Stimulated activated CD4-positive, alpha-beta T cell treated with anti-CD3 and anti-CD28 coated beads, Interleukin-12 subunit alpha, Interleukin-12 subunit beta, amount 100 ng/mL, for 24 hours (primary cell): Measurements from ENCODE around the gene SMYD3.
"Not testable (repeated sequence)": the region's sequence is repeated elsewhere in the genome, so short reads cannot be mapped to it uniquely, and the experiment has no call there.

Experiments
- DNase-seq, 2 experiments: peaks; one replicate each; pipeline ENCODE4 v3.0.0-alpha.2; 2020; ENCODE audit warnings: low read depth in 2 of 2

SMYD3 gene

GRCh38 chr1:245772325-245772724 lies 734.8 kb downstream of the SMYD3 start:
- no peak for DNase-seq

GRCh38 chr1:245771511-245772281 lies 735.4 kb downstream of the SMYD3 start:
- no peak for DNase-seq

GRCh38 chr1:245770156-245770555 lies 736.9 kb downstream of the SMYD3 start:
- DNase-seq: no peak

GRCh38 chr1:245768596-245768995 lies 738.5 kb downstream of the SMYD3 start:
- no peak for DNase-seq

GRCh38 chr1:245765230-245766000 lies 741.7 kb downstream of the SMYD3 start:
- DNase-seq: no peak

GRCh38 chr1:245763873-245764331 lies 743.2 kb downstream of the SMYD3 start:
- no peak for DNase-seq

- no peak for DNase-seq
Observed at GRCh38 chr1:245762396-245762910, 744.6 kb downstream of the SMYD3 start.

- DNase-seq: no peak
Observed at GRCh38 chr1:245760301-245760700, 746.8 kb downstream of the SMYD3 start.

- DNase-seq: no peak
Observed at GRCh38 chr1:245754463-245754961, 752.6 kb downstream of the SMYD3 start.

- DNase-seq: no peak
Observed at GRCh38 chr1:245753807-245754206, 753.3 kb downstream of the SMYD3 start.

- DNase-seq: no peak
Observed at GRCh38 chr1:245752561-245752960, 754.5 kb downstream of the SMYD3 start.

- DNase-seq: no peak
Observed at GRCh38 chr1:245751726-245752470, 755.2 kb downstream of the SMYD3 start.

GRCh38 chr1:245751116-245751515 lies 756.0 kb downstream of the SMYD3 start:
- no peak for DNase-seq

GRCh38 chr1:245750261-245750660 lies 756.8 kb downstream of the SMYD3 start:
- no peak for DNase-seq

GRCh38 chr1:245749053-245749452 lies 758.0 kb downstream of the SMYD3 start:
- DNase-seq: no peak

GRCh38 chr1:245748646-245749045 lies 758.4 kb downstream of the SMYD3 start:
- no peak for DNase-seq

- no peak for DNase-seq
Observed at GRCh38 chr1:245748240-245748639, 758.8 kb downstream of the SMYD3 start.

GRCh38 chr1:245742896-245743295 lies 764.2 kb downstream of the SMYD3 start:
- no peak for DNase-seq

- not testable (repeated sequence) for DNase-seq
Observed at GRCh38 chr1:245740336-245740735, 766.7 kb downstream of the SMYD3 start.

- DNase-seq: no peak
Observed at GRCh38 chr1:245730801-245731200, 776.3 kb downstream of the SMYD3 start.

- DNase-seq: not testable (repeated sequence)
Observed at GRCh38 chr1:245728035-245728434, 779.0 kb downstream of the SMYD3 start.

- DNase-seq: no peak
Observed at GRCh38 chr1:245721488-245721887, 785.6 kb downstream of the SMYD3 start.
